MM.1S (cell line): Measurements from ENCODE around the gene PLGLB1.
"Not testable (repeated sequence)": the region's sequence is repeated elsewhere in the genome, so short reads cannot be mapped to it uniquely, and the experiment has no call there.

Experiments
- EZH2phosphoT487 ChIP-seq: fragments of 300-600 bp; sonication (generic); IDR thresholded peaks from 2 replicates; pipeline ENCODE4 v1.6.1; 2018; ENCODE audit warnings: antibody characterized with exemption, low read length
- TF ChIP-seq, protein P1 (sequence below): fragments of 300-600 bp; sonication (generic); IDR thresholded peaks from 2 replicates; pipeline ENCODE4 v1.5.1; 2016; ENCODE audit warnings: antibody characterized with exemption, low read length, mixed read lengths

DNA sequence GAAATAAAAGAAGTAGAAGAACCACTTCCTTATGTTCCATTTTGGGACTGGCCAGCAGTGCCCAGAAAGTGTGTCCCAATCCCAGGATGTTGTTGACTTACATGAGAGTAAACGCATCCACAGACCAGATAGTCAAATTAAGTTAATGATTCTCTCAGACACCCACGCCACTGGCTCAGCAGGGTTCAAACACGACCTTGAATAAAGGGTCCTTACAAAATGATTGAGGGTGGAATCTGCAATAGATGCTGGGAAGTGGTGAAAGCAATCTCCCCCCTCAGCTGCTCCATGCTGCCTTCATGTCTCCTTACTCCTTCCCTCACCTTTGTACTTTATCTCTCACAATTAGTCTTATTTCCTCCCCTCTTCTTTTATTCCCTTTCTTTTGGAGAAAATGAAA lies at the start of gene PLGLB1:
- TF ChIP-seq, protein P1, sequence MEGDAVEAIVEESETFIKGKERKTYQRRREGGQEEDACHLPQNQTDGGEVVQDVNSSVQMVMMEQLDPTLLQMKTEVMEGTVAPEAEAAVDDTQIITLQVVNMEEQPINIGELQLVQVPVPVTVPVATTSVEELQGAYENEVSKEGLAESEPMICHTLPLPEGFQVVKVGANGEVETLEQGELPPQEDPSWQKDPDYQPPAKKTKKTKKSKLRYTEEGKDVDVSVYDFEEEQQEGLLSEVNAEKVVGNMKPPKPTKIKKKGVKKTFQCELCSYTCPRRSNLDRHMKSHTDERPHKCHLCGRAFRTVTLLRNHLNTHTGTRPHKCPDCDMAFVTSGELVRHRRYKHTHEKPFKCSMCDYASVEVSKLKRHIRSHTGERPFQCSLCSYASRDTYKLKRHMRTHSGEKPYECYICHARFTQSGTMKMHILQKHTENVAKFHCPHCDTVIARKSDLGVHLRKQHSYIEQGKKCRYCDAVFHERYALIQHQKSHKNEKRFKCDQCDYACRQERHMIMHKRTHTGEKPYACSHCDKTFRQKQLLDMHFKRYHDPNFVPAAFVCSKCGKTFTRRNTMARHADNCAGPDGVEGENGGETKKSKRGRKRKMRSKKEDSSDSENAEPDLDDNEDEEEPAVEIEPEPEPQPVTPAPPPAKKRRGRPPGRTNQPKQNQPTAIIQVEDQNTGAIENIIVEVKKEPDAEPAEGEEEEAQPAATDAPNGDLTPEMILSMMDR, result not testable (repeated sequence)
- not testable (repeated sequence) for TF ChIP-seq EZH2phosphoT487
